C4-2B (cell line): ENCODE results near the gene DAPK1.

Experiments used
- ZFX ChIP-seq: fragments of 450-650 bp; IDR thresholded peaks from 2 replicates; pipeline ENCODE4 v1.6.1; 2017
- TF ChIP-seq, protein P1 (sequence below): fragments of 450-650 bp; conservative IDR thresholded peaks from 2 replicates; pipeline ENCODE4 v1.5.1; 2017; ENCODE audit warnings: mild to moderate bottlenecking

DNA sequence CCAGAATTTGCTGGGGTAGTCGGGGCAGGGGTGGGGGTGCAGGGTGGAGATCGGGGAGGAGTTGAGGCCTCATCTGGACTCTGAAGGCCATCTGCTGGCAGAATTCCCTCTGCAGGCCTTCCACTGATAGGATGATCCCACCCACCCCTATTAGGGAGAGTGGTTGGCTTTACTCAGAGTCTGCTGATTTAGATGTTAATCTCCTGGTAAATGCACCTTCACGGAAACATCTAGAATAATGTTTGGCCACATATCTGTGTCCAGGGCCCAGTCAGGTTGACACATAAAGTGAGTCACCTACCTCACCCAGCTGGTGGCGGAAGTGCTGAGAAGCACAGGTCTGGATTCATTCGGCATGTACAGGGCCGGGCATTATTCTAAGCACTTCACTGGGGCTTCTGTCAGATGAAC, 50.0 kb downstream of the DAPK1 start:
- TF ChIP-seq, protein P1, sequence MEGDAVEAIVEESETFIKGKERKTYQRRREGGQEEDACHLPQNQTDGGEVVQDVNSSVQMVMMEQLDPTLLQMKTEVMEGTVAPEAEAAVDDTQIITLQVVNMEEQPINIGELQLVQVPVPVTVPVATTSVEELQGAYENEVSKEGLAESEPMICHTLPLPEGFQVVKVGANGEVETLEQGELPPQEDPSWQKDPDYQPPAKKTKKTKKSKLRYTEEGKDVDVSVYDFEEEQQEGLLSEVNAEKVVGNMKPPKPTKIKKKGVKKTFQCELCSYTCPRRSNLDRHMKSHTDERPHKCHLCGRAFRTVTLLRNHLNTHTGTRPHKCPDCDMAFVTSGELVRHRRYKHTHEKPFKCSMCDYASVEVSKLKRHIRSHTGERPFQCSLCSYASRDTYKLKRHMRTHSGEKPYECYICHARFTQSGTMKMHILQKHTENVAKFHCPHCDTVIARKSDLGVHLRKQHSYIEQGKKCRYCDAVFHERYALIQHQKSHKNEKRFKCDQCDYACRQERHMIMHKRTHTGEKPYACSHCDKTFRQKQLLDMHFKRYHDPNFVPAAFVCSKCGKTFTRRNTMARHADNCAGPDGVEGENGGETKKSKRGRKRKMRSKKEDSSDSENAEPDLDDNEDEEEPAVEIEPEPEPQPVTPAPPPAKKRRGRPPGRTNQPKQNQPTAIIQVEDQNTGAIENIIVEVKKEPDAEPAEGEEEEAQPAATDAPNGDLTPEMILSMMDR, result no peak
- TF ChIP-seq ZFX, result no peak
